B cell (primary cell): Measurements from ENCODE around the gene ZNF384. TPM values are rescaled to one million over a fixed set of nuclear protein-coding genes. Genes with fewer than 3 reads are reported as not detected.
A peak's percentile ranks its signal among the peaks of the same experiment; 100 is the strongest.

ENCODE experiments used
- ATAC-seq: fragments of 200-7000 bp; cut with Tn5 transposase; one replicate; pipeline ENCODE4 v1.10.0; 2021; ENCODE audit warnings: low read depth, mild to moderate bottlenecking, moderate number of reproducible peaks, moderate library complexity
- CTCF ChIA-PET: fragments of 350-600 bp; sonication (Branson Sonifier 250); formaldehyde crosslinking; loops from one replicate; lab custom pipeline; 2021; ENCODE audit warnings: antibody characterized with exemption, inconsistent platforms; lab: Charles Lee
- POLR2A ChIA-PET: fragments of 350-600 bp; sonication (Branson Sonifier 250); formaldehyde crosslinking; loops from one replicate; lab custom pipeline; 2021; ENCODE audit warnings: antibody characterized with exemption; lab: Charles Lee
- DNase-seq: peaks from one replicate; pipeline ENCODE4 v3.0.0; 2013
- H2AFZ ChIP-seq: 2 replicates; pipeline ENCODE4 v1.6.1; 2012; ENCODE audit warnings: mild to moderate bottlenecking, low read depth, low read length; ENCODE audit not compliant: insufficient read depth, poor library complexity, severe bottlenecking
- H3K27ac ChIP-seq, 2 donors: 1 replicate in 1 of 2; 2 replicates in 1 of 2; pipeline ENCODE4 v1.5.1; 2012 to 2013; ENCODE audit warnings: low read length in 2 of 2, mild to moderate bottlenecking in 2 of 2, moderate library complexity in 1 of 2
- H3K27me3 ChIP-seq, 4 experiments: fragments of 200-600 bp in 1 of 4; sonication (generic) in 1 of 4; replicated peaks in 1 of 4; 1 replicate in 2 of 4; 2 replicates in 2 of 4; pipeline versions ENCODE4 v1.6.1 to v1.7.0; 2013 to 2016; ENCODE audit warnings: low read length in 3 of 4, mild to moderate bottlenecking in 2 of 4, mixed read lengths in 1 of 4, moderate library complexity in 1 of 4; ENCODE audit not compliant: insufficient read depth in 4 of 4, control insufficient read depth in 3 of 4; ENCODE audit errors: control extremely low read depth in 1 of 4
- H3K36me3 ChIP-seq, 2 experiments: replicated peaks in 1 of 2; 1 replicate in 1 of 2; 2 replicates in 1 of 2; pipeline versions ENCODE4 v1.6.1 to v1.7.1; 2013; ENCODE audit warnings: low read length in 1 of 2; ENCODE audit not compliant: insufficient read depth in 2 of 2, control insufficient read depth in 1 of 2; ENCODE audit errors: control extremely low read depth in 1 of 2, extremely low read depth in 1 of 2
- H3K4me1 ChIP-seq, 2 donors: fragments of 200-600 bp in 1 of 2; sonication (generic) in 1 of 2; 1 replicate in 1 of 2; 2 replicates in 1 of 2; pipeline versions ENCODE4 v1.5.1 to v1.6.1; 2013 to 2017; ENCODE audit warnings: low read length in 2 of 2; ENCODE audit not compliant: control insufficient read depth in 2 of 2, insufficient read depth in 2 of 2
- H3K4me2 ChIP-seq: replicated peaks from 2 replicates; pipeline ENCODE3; 2012; ENCODE audit warnings: mild to moderate bottlenecking, low read depth, low read length; ENCODE audit not compliant: poor library complexity, severe bottlenecking
- H3K4me3 ChIP-seq, 5 experiments: fragments of 200-600 bp in 1 of 5; sonication (generic) in 1 of 5; 1 replicate in 3 of 5; 2 replicates in 2 of 5; pipeline versions ENCODE4 v1.5.1 to v1.7.0; 2011 to 2016; ENCODE audit warnings: low read length in 4 of 5, mild to moderate bottlenecking in 4 of 5, low read depth in 2 of 5, control low read depth in 1 of 5, moderate library complexity in 1 of 5; ENCODE audit not compliant: insufficient read depth in 1 of 5; ENCODE audit errors: control extremely low read depth in 1 of 5, extremely low read depth in 1 of 5
- H3K79me2 ChIP-seq: fragments of 200-600 bp; sonication (generic); one replicate; pipeline ENCODE4 v1.6.0; 2016; ENCODE audit warnings: low read length; ENCODE audit not compliant: control insufficient read depth, insufficient read depth
- H3K9ac ChIP-seq: fragments of 200-600 bp; sonication (generic); 2 replicates; pipeline ENCODE4 v1.6.1; 2017; ENCODE audit warnings: mild to moderate bottlenecking, low read length, moderate library complexity
- H3K9me3 ChIP-seq, 3 donors: one replicate each; pipeline versions ENCODE4 v1.6.1 to v1.7.1; 2013; ENCODE audit warnings: low read length in 2 of 3; ENCODE audit not compliant: control insufficient read depth in 2 of 3, insufficient read depth in 1 of 3; ENCODE audit errors: control extremely low read depth in 1 of 3
- H4K20me1 ChIP-seq: 2 replicates; pipeline ENCODE4 v1.6.0; 2012; ENCODE audit warnings: mild to moderate bottlenecking, low read length; ENCODE audit not compliant: insufficient read depth, control insufficient read depth, poor library complexity, severe bottlenecking
- H3K27ac Mint-ChIP-seq: one replicate; pipeline ENCODE4 v1.8.0; 2021; ENCODE audit warnings: mixed read lengths
- H3K27me3 Mint-ChIP-seq: one replicate; pipeline ENCODE4 v1.8.0; 2021; ENCODE audit warnings: mixed read lengths
- H3K4me1 Mint-ChIP-seq: one replicate; pipeline ENCODE4 v1.8.0; 2021; ENCODE audit warnings: mixed read lengths
- H3K4me3 Mint-ChIP-seq: one replicate; pipeline ENCODE4 v1.8.0; 2021; ENCODE audit warnings: mixed read lengths
- H3K9me3 Mint-ChIP-seq: one replicate; pipeline ENCODE4 v1.8.0; 2022; ENCODE audit warnings: mixed read lengths; ENCODE audit not compliant: insufficient read depth
- EZH2 ChIP-seq: IDR thresholded peaks from 2 replicates; pipeline ENCODE4 v1.6.1; 2012; ENCODE audit warnings: borderline replicate concordance, low read depth, mild to moderate bottlenecking, moderate library complexity, low read length; ENCODE audit not compliant: insufficient read depth, poor library complexity, severe bottlenecking
- WGBS: methylation state at CpG from one replicate; pipeline ENCODE4 v1.1.5; 2013; ENCODE audit warnings: missing lambda C conversion rate; ENCODE audit not compliant: insufficient coverage; 5-methylcytosine and 5-hydroxymethylcytosine counted together
- intact Hi-C: fragments of 100-400 bp; cut with micrococcal nuclease; formaldehyde crosslinking; loops from one replicate; pipeline ENCODE4 v1.10.0; 2022
- polyA plus RNA-seq: library from polyadenylated mRNA; depleted of rRNA; stranded (reverse); fragments of >200 nt; gene quantifications from 2 replicates; pipeline ENCODE4 v1.2.3, GENCODE V29; 2012
- total RNA-seq, 2 donors: library from RNA; stranded (reverse); fragments of 120-200 nt in 1 of 2; gene quantifications; 1 replicate in 1 of 2; 2 replicates in 1 of 2; pipeline versions ENCODE4 v1.2.3 to v1.2.4, GENCODE V29; 2013 to 2022
- TF ChIP-seq, protein P1 (sequence below): fragments of 200-600 bp; IDR thresholded peaks from one replicate; pipeline ENCODE4 v1.8.0; 2022; ENCODE audit warnings: antibody characterized with exemption, mild to moderate bottlenecking

The ZNF384 gene
- total and polyA plus RNA-seq, 2 donors (not counting 1 experiment from before 2014, with no cell fraction given), result 83.4 to 108 TPM

DNA sequence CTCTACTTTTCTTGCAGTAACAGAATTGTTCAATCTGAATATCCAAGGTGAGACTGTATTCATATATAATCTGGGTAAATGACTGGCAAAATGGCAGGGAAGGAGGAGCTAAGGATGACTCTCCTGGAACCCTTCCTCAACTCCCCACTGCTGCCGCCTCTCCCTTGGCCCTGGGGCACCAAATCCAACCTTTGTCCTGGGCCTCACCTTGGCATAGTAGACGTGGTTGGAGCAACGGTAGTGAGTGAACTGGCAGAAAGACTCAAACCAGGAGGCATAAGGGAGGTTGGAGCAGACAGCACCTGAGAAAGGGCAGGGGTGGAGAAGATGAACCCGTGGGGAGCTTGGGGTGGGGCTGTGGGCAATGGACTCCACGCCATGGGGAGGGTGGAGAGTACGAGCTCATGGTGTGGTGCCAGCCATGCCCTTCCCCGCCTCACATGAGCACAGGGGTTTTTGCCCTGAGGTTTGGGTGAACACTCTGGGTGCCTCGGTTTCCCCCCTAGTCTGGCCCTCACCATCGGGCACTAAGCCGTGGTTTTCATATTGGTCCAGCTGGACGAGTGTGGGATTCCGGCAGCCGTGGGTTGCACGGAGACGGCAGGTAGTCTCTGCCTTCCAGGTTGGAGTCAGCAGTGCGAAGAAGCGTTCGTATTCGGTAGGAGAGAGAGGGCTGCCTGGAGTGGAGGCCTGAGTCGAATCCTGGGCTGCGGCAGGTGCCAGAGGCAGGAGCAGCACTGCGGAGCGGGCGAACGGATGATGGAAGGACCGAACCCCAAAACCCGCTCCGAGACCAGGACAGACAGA, 42.7 kb downstream of the ZNF384 start:
- CTCF ChIA-PET, result interaction anchor here (0.6 to 1.5 kb wide), 4 partner anchors 11 to 89 kb away, joined by 3 to 6 read pairs (median 3); no protein-coding TSS in a partner anchor
- intact Hi-C loops, result loop anchor here (1.0 kb wide), 1 partner anchor 8 kb away; no protein-coding TSS in a partner anchor
- no peaks in the 10 kb centered on the region for H4K20me1 ChIP-seq
- Mint-ChIP-seq H3K27me3 (no peaks in the 10 kb centered on the region), H3K4me3 (peak overlapping the region; percentile 83), H3K4me1 (peaks cover 43% of the 10 kb centered on the region), H3K9me3 (no peaks in the 10 kb centered on the region), H3K27ac (peak overlapping the region; percentile 68)
- peak overlapping the region; percentile 87 for H2AFZ ChIP-seq
- H3K79me2 ChIP-seq, result peaks cover 16% of the 10 kb centered on the region
- H3K27ac ChIP-seq, result peak overlapping the region in 1 of 2 donors; percentile 60
- H3K4me3 ChIP-seq, result peak overlapping the region in 4 of 5 experiments; percentile 49 to 77 (median 60)
- H3K9me3 ChIP-seq, result peaks cover 0 to 14% (median 0%) of the 10 kb centered on the region in 3 donors
- DNase-seq (no peak), ATAC-seq (no peak)
- H3K9ac ChIP-seq, result peak overlapping the region; percentile 74
- no peaks in the 10 kb centered on the region for H3K27me3 ChIP-seq
- H3K4me2 ChIP-seq, result peak overlapping the region; percentile 98
- TF ChIP-seq EZH2, result no peak
- TF ChIP-seq, protein P1, sequence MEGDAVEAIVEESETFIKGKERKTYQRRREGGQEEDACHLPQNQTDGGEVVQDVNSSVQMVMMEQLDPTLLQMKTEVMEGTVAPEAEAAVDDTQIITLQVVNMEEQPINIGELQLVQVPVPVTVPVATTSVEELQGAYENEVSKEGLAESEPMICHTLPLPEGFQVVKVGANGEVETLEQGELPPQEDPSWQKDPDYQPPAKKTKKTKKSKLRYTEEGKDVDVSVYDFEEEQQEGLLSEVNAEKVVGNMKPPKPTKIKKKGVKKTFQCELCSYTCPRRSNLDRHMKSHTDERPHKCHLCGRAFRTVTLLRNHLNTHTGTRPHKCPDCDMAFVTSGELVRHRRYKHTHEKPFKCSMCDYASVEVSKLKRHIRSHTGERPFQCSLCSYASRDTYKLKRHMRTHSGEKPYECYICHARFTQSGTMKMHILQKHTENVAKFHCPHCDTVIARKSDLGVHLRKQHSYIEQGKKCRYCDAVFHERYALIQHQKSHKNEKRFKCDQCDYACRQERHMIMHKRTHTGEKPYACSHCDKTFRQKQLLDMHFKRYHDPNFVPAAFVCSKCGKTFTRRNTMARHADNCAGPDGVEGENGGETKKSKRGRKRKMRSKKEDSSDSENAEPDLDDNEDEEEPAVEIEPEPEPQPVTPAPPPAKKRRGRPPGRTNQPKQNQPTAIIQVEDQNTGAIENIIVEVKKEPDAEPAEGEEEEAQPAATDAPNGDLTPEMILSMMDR, result no peak
- peaks cover 0 to 28% of the 10 kb centered on the region in 2 experiments for H3K36me3 ChIP-seq
- 61% methylated on average over 26 of the region's 28 CpGs for WGBS
- peaks cover 24 to 43% of the 10 kb centered on the region in 2 donors for H3K4me1 ChIP-seq
- POLR2A ChIA-PET, result interaction anchor here (0.5 to 4.6 kb wide), 4 partner anchors 11 to 169 kb away, joined by 4 to 25 read pairs (median 6); partner anchors contain the start of gene LPAR5
